Ammon's horn (tissue), 1 donor: ENCODE measurements around the gene CCDC178.

ENCODE experiments used
- DNase-seq: peaks from one replicate; pipeline ENCODE4 v3.0.0-alpha.2; 2016; ENCODE audit warnings: low spot score

The CCDC178 gene

DNA sequence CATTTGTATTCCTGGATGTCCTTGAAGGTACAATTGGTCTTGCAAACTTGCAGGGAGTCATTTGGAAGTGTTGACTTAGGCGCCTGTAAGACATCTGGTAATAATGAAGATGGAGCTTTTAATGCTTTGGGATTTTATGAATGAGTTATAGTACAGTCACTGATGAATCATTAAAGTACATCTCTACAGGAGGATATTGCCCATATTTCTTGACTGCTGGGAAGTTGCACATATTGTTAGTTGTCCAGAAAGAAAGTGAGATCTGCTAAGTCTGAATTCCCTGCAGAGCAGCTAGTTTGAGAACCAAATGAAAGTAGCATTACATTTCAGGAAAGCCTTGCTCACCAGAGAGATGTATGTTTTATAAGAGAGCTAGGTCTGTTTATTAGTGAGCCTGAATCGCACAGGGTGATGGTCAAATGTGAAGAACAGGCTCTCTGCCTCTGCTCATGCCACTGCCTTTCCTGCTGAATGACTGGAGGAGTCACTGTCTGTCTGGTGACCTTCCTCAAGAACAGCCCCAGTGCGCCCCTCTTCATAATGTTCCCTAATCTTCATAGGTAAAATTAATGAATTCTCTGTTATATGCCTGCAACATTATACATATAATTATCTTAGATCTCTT lies 528.7 kb downstream of the CCDC178 start:
- DNase-seq = no peak

GRCh38 chr18:32910694-32911296 lies 529.7 kb downstream of the CCDC178 start:
- DNase-seq = no peak

DNA sequence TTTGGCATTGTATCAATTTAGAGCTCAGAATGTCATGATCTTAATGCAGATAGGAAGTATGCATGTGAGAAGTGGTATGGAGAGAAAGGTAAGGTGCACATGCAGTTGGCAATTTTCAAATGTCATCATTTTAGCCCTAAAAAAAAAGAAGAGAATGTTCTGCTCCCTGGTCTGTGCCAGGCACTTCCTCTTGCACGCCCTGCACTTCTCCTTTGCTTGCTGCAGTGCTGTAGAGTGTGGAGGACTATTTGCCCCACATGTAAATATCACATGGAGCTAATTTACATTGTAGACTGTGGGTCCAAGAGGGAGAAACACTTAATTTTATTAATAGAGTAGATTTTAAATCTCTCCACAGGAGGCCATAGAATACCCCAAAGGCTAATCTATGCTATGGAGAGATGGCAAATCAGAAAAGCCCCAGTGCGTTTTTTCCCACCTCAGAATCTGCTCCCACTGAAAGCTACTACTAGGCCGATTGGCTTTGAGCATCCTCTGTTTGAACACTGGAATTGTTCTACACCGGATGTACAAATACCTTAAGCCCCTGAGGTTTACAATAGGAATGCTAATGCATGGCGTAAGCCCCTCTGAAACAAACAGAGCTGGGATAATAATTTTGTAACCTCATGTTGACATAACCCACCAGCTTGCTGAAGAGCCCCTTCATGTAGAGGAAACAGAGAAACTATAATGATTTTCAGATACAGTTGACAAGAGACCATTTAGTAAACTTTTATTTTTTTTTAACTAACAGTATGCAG lies 530.5 kb downstream of the CCDC178 start:
- DNase-seq = no peak

DNA sequence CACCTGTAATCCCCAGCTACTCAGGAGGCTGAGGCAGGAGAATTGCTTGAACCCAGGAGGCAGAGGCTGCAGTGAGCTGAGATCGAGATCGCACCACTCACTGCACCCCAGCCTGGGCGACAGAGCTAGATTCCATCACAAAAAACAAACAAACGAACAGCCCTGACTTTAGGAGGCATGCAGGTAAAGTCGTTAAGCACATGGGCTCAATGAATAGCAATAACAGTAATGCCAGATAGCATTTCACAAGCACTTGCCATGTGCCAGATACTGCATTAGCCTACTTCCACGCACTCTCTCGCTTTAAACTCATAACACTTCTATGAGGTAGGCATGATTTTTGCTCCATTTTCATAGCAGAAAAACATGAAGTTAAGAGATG lies 532.1 kb downstream of the CCDC178 start:
- no peak for DNase-seq

- no peak for DNase-seq
Observed at GRCh38 chr18:32907648-32908423, 532.7 kb downstream of the CCDC178 start.

- no peak for DNase-seq
Observed at GRCh38 chr18:32907311-32907585, 533.3 kb downstream of the CCDC178 start.

- DNase-seq = no peak
Observed at GRCh38 chr18:32906506-32907310, 533.8 kb downstream of the CCDC178 start.

- DNase-seq = no peak
Observed at GRCh38 chr18:32905651-32906050, 534.9 kb downstream of the CCDC178 start.

DNA sequence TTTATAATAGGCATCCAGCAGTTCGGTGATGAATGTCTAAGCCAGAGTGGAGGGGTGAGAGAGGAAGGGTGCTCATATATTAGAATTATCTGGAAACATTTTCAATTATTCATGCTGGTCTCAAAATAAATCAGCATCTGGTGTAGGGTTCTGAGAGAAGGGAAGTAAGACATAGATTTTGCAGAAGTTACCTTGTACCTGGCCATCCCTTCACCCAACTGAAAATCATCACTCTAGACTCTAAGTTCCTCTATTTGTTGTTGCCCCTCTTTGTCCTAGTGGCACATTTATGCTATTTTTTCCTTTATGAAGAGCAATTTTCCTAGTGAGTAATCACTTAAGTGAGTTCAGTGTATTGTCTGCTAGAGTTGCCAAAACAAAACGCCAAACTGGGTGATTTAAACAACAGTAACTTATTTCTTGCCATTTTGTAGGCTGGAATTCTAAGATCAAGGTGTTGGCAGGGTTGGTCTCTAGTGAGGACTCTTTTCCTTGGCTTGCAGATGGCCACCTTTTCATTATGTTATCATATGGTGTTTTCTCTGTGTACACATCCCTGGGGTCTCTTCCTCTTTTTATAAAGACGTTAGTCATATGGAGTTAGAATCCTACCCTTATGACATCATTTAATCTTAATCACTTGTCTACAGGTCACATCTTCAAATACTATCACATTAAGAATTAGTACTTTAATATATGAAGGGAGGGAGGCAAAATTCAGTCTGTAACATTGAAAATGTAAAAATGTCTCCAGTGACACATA lies 537.8 kb downstream of the CCDC178 start:
- DNase-seq = no peak

DNA sequence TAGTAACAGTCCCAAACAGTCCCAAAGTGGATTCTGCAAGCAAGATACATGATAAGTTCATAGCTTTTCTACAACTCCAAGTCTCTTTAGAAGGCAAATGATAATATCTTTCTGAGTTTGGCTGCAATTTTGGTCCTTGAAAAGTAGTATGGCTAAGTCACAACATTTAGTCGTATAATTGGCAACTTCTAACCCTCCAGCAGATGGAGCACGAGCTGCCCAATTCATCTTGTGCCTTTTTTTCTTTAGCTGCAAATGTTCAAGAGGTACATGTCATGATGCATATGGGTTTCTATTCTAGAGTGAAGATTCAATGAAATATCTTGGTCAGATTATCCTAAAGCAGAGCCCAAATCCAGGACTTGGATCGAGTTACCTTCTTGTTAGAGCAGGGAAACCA lies 540.7 kb downstream of the CCDC178 start:
- no peak for DNase-seq

- no peak for DNase-seq
Observed at GRCh38 chr18:32896776-32897547, 543.6 kb downstream of the CCDC178 start.

DNA sequence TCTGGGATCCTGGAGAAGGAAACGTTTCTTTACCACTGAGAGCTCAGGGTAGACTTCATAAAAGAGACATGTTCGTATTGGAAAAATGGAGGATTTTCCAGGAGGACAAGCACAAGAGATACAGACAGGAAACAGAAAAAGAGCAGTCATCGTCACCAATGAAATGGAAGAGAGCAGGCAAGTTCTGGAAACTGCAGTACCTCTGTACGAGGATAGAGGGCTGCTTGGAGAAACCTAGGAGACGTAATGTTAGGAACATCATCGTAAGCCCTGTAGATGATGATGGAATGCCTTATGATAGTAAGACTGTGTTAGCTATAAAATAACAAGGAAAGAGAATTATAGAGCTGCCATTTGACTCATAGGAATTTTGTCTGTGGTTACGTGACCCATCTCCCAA lies 546.6 kb downstream of the CCDC178 start:
- no peak for DNase-seq

DNA sequence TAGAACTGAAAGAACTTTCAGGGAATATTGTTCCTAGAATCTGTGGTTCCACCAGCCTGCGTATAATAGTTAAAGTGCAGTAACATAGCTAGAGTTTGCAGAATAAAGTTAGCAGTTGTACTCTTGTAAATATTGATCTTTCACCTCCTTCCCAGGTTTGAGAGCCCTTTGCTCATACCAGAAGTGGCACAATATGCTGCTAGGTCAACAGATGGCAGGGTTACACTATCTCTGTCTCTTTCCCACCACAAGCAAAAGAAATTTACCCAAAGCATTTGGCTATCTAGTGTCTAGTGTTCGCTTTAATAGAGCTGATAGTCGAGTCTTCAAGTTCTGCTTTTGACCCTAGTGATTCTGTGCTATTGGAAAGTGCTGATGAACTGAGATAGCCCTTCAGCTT lies 548.7 kb downstream of the CCDC178 start:
- DNase-seq = no peak

- DNase-seq = no peak
Observed at GRCh38 chr18:32891130-32891529, 549.4 kb downstream of the CCDC178 start.

GRCh38 chr18:32889615-32890593 lies 550.6 kb downstream of the CCDC178 start:
- DNase-seq = no peak

DNA sequence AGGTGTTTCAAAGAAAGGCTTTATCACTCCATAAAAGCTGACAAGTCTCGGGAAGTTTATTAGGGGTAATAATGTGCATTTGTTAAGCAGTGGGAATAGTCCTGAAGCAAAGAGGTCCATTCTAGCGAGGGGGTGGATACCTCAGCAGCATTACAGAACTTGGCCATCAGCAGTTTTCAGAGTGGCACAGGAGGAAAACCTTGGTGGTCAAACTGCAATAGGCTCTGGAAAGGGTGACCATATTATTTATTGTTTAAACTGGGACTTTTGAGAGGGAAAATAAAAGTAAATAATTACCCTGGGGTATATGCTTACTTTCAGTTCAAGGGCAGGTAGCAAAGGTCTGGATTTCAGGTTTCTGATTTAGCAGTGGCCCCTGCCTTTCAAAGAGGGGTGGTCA lies 552.2 kb downstream of the CCDC178 start:
- no peak for DNase-seq
